GM12864 (cell line): ENCODE results near the gene TACR1.

Source experiments
- DNase-seq: peaks from one replicate; pipeline ENCODE4 v3.0.0-alpha.2; 2011; ENCODE audit warnings: low read depth
- H3K4me3 ChIP-seq: 2 replicates; pipeline ENCODE4 v1.5.1; 2011; ENCODE audit warnings: mild to moderate bottlenecking, low read depth, low read length, control low read depth
- CTCF ChIP-seq: IDR thresholded peaks from 2 replicates; pipeline ENCODE4 v1.5.1; 2011; ENCODE audit warnings: low read depth, mild to moderate bottlenecking, moderate library complexity, low read length, control low read depth, inconsistent platforms; ENCODE audit errors: missing control alignments

The TACR1 gene

GRCh38 chr2:75134860-75135259, 64.5 kb downstream of the TACR1 start:
- no peak for TF ChIP-seq CTCF
- DNase-seq: no peak

GRCh38 chr2:75133621-75134570, 65.4 kb downstream of the TACR1 start:
- TF ChIP-seq CTCF: no peak
- no peak for DNase-seq
- no peak overlapping the region for H3K4me3 ChIP-seq

More at GRCh38 chr2:75134860-75135259, 64.5 kb downstream of the TACR1 start:
- H3K4me3 ChIP-seq: no peak overlapping the region

- no peak overlapping the region for H3K4me3 ChIP-seq
- no peak for DNase-seq
- TF ChIP-seq CTCF: peak; percentile 18
These were observed 69.1 kb downstream of the TACR1 start for GRCh38 chr2:75130171-75130570.

- no peak for DNase-seq
- no peak for TF ChIP-seq CTCF
- H3K4me3 ChIP-seq: no peak overlapping the region
These were observed 75.4 kb downstream of the TACR1 start for GRCh38 chr2:75123876-75124275.

GRCh38 chr2:75113231-75113869, 86.0 kb downstream of the TACR1 start:
- no peak for TF ChIP-seq CTCF
- no peak for DNase-seq
- H3K4me3 ChIP-seq: no peak overlapping the region

GRCh38 chr2:75108937-75109482, 90.3 kb downstream of the TACR1 start:
- no peak for TF ChIP-seq CTCF
- H3K4me3 ChIP-seq: no peak overlapping the region
- DNase-seq: no peak
